Suprapubic skin (tissue), 3 donors: ENCODE data around the gene CTU2.

ENCODE experiments used
- CTCF ChIP-seq, 2 donors: fragments of 200-600 bp in 1 of 2; fragments of 450-650 bp in 1 of 2; sonication (generic) in 1 of 2; IDR thresholded peaks; one replicate each; pipeline ENCODE4 v1.5.1; 2016 to 2019; ENCODE audit warnings: antibody characterized with exemption in 2 of 2, mild to moderate bottlenecking in 1 of 2, moderate library complexity in 1 of 2
- EP300 ChIP-seq: sonication (generic); formaldehyde crosslinking; IDR thresholded peaks from one replicate; pipeline ENCODE4 v1.6.1; 2017; ENCODE audit warnings: antibody characterized with exemption
- POLR2A ChIP-seq, 2 donors: fragments of 450-650 bp; IDR thresholded peaks; one replicate each; pipeline ENCODE4 v1.6.1; 2017; ENCODE audit warnings: antibody characterized with exemption in 2 of 2, mild to moderate bottlenecking in 2 of 2, moderate library complexity in 2 of 2

GRCh38 chr16:88753191-88753590 is 46.9 kb downstream of the CTU2 start:
- TF ChIP-seq POLR2A (IDR thresholded peaks at IDR 0.05) = no peak
- no peak for TF ChIP-seq CTCF (IDR thresholded peaks at IDR 0.05)
- TF ChIP-seq EP300 = no peak
